Immature natural killer cell (primary cell): ENCODE measurements around the gene RGS14. TPM values are rescaled to one million over a fixed set of nuclear protein-coding genes. Genes with fewer than 3 reads are reported as not detected.
A peak's percentile ranks its signal among the peaks of the same experiment; 100 is the strongest.
"Not testable (repeated sequence)": the region's sequence is repeated elsewhere in the genome, so short reads cannot be mapped to it uniquely, and the experiment has no call there.

ENCODE experiments used
- DNase-seq, 3 donors: peaks; one replicate each; pipeline ENCODE4 v3.0.0; 2022; ENCODE audit warnings: mixed read lengths in 1 of 3
- H3K27ac Mint-ChIP-seq, 6 donors: one replicate each; pipeline ENCODE4 v1.8.0; 2020; ENCODE audit warnings: mixed read lengths in 6 of 6, mild to moderate bottlenecking in 5 of 6, inconsistent platforms in 4 of 6, moderate library complexity in 3 of 6
- H3K27me3 Mint-ChIP-seq, 3 donors: one replicate each; pipeline ENCODE4 v1.8.0; 2020 to 2021; ENCODE audit warnings: low read depth in 3 of 3, mild to moderate bottlenecking in 3 of 3, mixed read lengths in 3 of 3, moderate library complexity in 3 of 3, inconsistent platforms in 1 of 3
- H3K36me3 Mint-ChIP-seq, 3 donors: one replicate each; pipeline ENCODE4 v1.8.0; 2020; ENCODE audit warnings: mixed read lengths in 3 of 3, inconsistent platforms in 2 of 3, mild to moderate bottlenecking in 2 of 3
- H3K4me1 Mint-ChIP-seq, 2 donors: one replicate each; pipeline ENCODE4 v1.8.0; 2020; ENCODE audit warnings: inconsistent platforms in 2 of 2, mild to moderate bottlenecking in 2 of 2, mixed read lengths in 2 of 2, moderate library complexity in 1 of 2
- H3K4me3 Mint-ChIP-seq, 5 donors: one replicate each; pipeline ENCODE4 v1.8.0; 2020; ENCODE audit warnings: mild to moderate bottlenecking in 5 of 5, mixed read lengths in 5 of 5, inconsistent platforms in 3 of 5, moderate library complexity in 3 of 5
- H3K9me3 Mint-ChIP-seq, 6 donors: one replicate each; pipeline ENCODE4 v1.8.0; 2020; ENCODE audit warnings: mild to moderate bottlenecking in 6 of 6, mixed read lengths in 6 of 6, inconsistent platforms in 4 of 6, moderate library complexity in 3 of 6
- polyA plus RNA-seq, 3 donors: library from polyadenylated mRNA; unstranded; fragments of 300-500 nt; fragmentation: Illumina TruSeq; gene quantifications; one replicate each; pipeline ENCODE4 v1.2.3, GENCODE V29; 2021

Gene RGS14
- polyA plus RNA-seq, 3 donors from 2014 or later, result 27.1 to 64.5 (median 33.8) TPM

DNA sequence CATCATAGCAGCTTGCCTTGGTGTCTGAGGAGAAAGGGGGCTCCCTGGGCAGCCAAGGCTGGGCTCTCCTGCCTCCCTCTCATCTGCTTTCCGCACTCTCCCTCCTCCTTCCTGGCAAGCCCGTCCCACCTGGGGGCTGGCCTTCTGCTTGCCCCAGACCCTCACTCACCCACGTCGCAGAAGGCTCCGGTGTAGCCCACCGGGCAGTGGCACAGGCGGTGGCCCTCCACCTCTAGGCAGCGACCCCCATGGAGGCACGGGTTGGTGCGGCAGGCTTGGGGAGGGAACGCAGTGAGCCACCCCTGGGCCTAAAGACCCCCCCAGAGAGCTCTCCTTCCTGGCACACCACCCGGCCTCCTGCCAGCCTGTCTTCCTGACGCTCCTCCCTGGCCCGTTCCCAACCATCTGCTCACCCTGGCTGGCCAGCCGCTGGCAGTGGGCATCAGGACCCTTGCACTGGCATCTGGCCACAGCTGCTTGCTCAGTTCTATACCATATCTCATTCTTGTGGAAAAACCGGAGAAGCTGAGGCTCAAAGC is 47.0 kb downstream of the RGS14 start:
- H3K27ac Mint-ChIP-seq, result peak overlapping the region in 2 of 6 donors; percentile 51 to 64
- no peak for DNase-seq
- peak overlapping the region; percentile 60 to 81 (median 66) for H3K4me3 Mint-ChIP-seq
- H3K9me3 Mint-ChIP-seq, result no peaks in the 10 kb centered on the region
- peaks cover 12 to 20% (median 15%) of the 10 kb centered on the region in 3 donors for H3K27me3 Mint-ChIP-seq
- peaks cover 55% of the 10 kb centered on the region in 2 donors for H3K4me1 Mint-ChIP-seq
- H3K36me3 Mint-ChIP-seq, result no peaks in the 10 kb centered on the region

DNA sequence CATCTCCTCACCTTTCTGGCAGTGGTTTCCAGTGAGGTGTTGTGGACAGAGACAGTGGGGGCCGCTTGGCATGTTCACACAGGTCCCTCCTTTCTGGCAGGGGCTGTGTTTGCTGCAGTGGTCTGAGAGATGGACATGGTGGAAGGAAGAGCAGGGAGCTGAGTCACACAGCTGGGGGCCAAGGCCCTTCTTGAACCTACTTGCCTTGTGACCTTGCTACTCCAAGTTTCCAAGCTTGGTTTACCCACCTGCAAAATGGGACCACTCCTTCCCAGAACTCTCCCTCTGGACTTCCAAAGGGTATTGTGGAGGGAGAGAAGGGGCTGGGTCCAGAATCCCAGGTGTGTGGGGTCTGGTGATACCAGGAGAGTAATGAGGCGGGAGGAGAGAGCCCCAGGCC is 47.6 kb downstream of the RGS14 start:
- no peak for DNase-seq
- peaks cover 57 to 59% of the 10 kb centered on the region in 2 donors for H3K4me1 Mint-ChIP-seq
- no peaks in the 10 kb centered on the region for H3K36me3 Mint-ChIP-seq
- H3K27me3 Mint-ChIP-seq, result peaks cover 12 to 20% (median 15%) of the 10 kb centered on the region in 3 donors
- peak overlapping the region; percentile 60 to 81 (median 73) for H3K4me3 Mint-ChIP-seq
- H3K27ac Mint-ChIP-seq, result peak overlapping the region in 2 of 6 donors; percentile 51 to 69
- H3K9me3 Mint-ChIP-seq, result no peaks in the 10 kb centered on the region

GRCh38 chr5:177405805-177406204 is 48.1 kb downstream of the RGS14 start:
- Mint-ChIP-seq H3K27ac (peak overlapping the region; percentile 64 to 85 (median 78)), H3K4me1 (peaks cover 62 to 64% of the 10 kb centered on the region in 2 donors), H3K4me3 (peak overlapping the region; percentile 65 to 81 (median 73))

GRCh38 chr5:177409043-177409801 is 51.5 kb downstream of the RGS14 start, which contains the start of gene F12:
F12 (minus strand) TSS chr5:177409564; CDS start chr5:177409527, 37 bp downstream.
- H3K4me3 Mint-ChIP-seq, result peak within 1 kb of the TSS; percentile 7 to 79 (median 69)

More at GRCh38 chr5:177405805-177406204, 48.1 kb downstream of the RGS14 start:
- Mint-ChIP-seq H3K27me3 (peaks cover 12 to 20% (median 15%) of the 10 kb centered on the region in 3 donors), H3K36me3 (no peaks in the 10 kb centered on the region), H3K9me3 (no peaks in the 10 kb centered on the region)
- peak; percentile 49 to 52 (median 51) for DNase-seq

DNA sequence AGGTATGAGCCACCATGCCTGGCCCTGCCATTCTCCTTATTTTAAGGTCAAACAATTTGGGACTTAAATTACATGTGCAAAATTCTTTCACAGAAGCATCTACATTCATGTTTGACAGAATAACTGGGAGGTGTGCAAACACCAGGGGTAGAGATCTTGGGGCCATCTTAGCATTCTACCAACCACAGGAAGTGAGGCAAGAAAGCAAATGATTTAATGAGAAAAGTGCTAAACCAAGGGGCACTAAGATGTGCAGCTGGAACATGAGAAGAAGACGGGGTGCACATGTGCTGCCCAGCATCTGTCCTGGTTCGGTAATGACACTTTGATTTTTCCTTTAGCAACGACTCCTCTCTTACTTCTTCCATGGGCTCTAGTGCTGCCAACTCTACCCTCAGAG is 52.9 kb downstream of the RGS14 start:
- no peaks in the 10 kb centered on the region for H3K9me3 Mint-ChIP-seq
- peak overlapping the region; percentile 16 to 92 (median 82) for H3K27ac Mint-ChIP-seq
- DNase-seq, result peak; percentile 39 to 55 (median 42)
- H3K4me3 Mint-ChIP-seq, result peak overlapping the region; percentile 7 to 79 (median 69)
- H3K27me3 Mint-ChIP-seq, result peaks cover 3 to 10% (median 7%) of the 10 kb centered on the region in 3 donors
- H3K4me1 Mint-ChIP-seq, result peaks cover 66 to 67% of the 10 kb centered on the region in 2 donors
- no peaks in the 10 kb centered on the region for H3K36me3 Mint-ChIP-seq

More at GRCh38 chr5:177409043-177409801, 51.5 kb downstream of the RGS14 start, which contains the start of gene F12:
- DNase-seq, result no peak
- H3K36me3 Mint-ChIP-seq, result no peaks in the 10 kb centered on the region
- H3K9me3 Mint-ChIP-seq, result no peaks in the 10 kb centered on the region
- peaks cover 76 to 77% of the 10 kb centered on the region in 2 donors for H3K4me1 Mint-ChIP-seq
- peak within 1 kb of the TSS; percentile 59 to 92 (median 82) for H3K27ac Mint-ChIP-seq
- peaks cover 5 to 10% (median 7%) of the 10 kb centered on the region in 3 donors for H3K27me3 Mint-ChIP-seq

- Mint-ChIP-seq H3K4me1 (peaks cover 48 to 50% of the 10 kb centered on the region in 2 donors), H3K27me3 (peaks cover 3 to 7% (median 6%) of the 10 kb centered on the region in 3 donors), H3K27ac (peak overlapping the region; percentile 72 to 92 (median 80)), H3K4me3 (peak overlapping the region; percentile 47 to 84 (median 72)), H3K9me3 (no peaks in the 10 kb centered on the region), H3K36me3 (no peaks in the 10 kb centered on the region)
- DNase-seq, result peak; percentile 43 to 67 (median 54)
These were observed 55.0 kb downstream of the RGS14 start for GRCh38 chr5:177412603-177413233.

DNA sequence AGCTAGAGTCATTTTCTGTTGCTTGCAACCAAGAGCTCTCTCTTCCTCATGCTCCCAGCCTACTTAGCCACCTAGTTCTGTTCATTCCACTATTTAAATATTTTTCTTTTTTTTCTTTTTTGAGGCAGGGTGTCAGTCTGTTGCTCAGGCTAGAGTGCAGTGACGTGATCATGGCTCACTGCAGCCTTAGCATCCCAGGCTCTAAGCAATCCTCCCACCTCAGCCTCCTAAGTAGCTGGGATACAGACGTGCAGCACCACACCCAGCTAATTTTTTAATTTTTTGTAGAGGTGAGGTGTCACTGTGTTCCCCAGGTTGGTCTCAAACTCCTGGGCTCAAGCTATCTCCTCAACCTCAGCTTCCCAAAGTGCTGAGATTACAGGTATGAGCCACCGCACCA is 56.8 kb downstream of the RGS14 start:
- H3K4me3 Mint-ChIP-seq, result no peak overlapping the region
- H3K36me3 Mint-ChIP-seq, result no peaks in the 10 kb centered on the region
- no peak for DNase-seq
- H3K9me3 Mint-ChIP-seq, result no peaks in the 10 kb centered on the region
- H3K27me3 Mint-ChIP-seq, result peaks cover 3 to 7% (median 4%) of the 10 kb centered on the region in 3 donors
- H3K4me1 Mint-ChIP-seq, result peaks cover 40 to 43% of the 10 kb centered on the region in 2 donors
- H3K27ac Mint-ChIP-seq, result no peak overlapping the region

DNA sequence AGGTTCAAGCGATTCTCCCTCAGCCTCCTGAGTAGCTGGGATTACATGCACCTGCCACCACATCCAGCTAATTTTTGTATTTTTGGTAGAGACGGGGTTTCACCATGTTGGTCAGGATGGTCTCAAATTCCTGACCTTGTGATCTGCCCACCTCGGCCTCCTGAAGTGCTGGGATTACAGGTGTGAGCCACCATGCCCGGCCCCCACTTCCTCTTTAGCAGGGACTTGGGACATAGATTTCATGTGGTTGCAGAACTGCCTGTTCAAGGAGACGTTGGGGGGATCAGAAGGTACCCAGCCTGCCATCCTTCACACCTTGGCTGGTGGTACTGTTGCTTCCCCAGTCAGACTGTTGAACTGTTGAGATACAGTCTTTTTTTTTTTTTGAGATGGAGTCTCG is 59.4 kb downstream of the RGS14 start:
- not testable (repeated sequence) for H3K9me3 Mint-ChIP-seq, H3K36me3 Mint-ChIP-seq, DNase-seq, H3K27ac Mint-ChIP-seq, H3K27me3 Mint-ChIP-seq, H3K4me3 Mint-ChIP-seq
- H3K4me1 Mint-ChIP-seq, result peaks cover 18 to 20% of the 10 kb centered on the region in 2 donors

GRCh38 chr5:177419046-177419445 is 61.3 kb downstream of the RGS14 start:
- Mint-ChIP-seq H3K9me3 (no peaks in the 10 kb centered on the region), H3K27me3 (no peaks in the 10 kb centered on the region), H3K27ac (no peak overlapping the region), H3K36me3 (no peaks in the 10 kb centered on the region), H3K4me1 (peaks cover 3% of the 10 kb centered on the region in 2 donors), H3K4me3 (no peak overlapping the region)
- DNase-seq, result no peak

GRCh38 chr5:177420472-177420871 is 62.7 kb downstream of the RGS14 start:
- not testable (repeated sequence) for H3K4me3 Mint-ChIP-seq, H3K27ac Mint-ChIP-seq, H3K9me3 Mint-ChIP-seq, DNase-seq, H3K36me3 Mint-ChIP-seq, H3K27me3 Mint-ChIP-seq
- peaks cover 12 to 14% of the 10 kb centered on the region in 2 donors for H3K4me1 Mint-ChIP-seq

- DNase-seq, result no peak
- H3K36me3 Mint-ChIP-seq, result no peaks in the 10 kb centered on the region
- H3K9me3 Mint-ChIP-seq, result no peaks in the 10 kb centered on the region
- peaks cover 3 to 7% (median 3%) of the 10 kb centered on the region in 3 donors for H3K27me3 Mint-ChIP-seq
- peaks cover 19 to 22% of the 10 kb centered on the region in 2 donors for H3K4me1 Mint-ChIP-seq
- H3K27ac Mint-ChIP-seq, result peak overlapping the region in 1 of 6 donors; percentile 18
- no peak overlapping the region for H3K4me3 Mint-ChIP-seq
These were observed 63.5 kb downstream of the RGS14 start for GRCh38 chr5:177421062-177421798.
